HepG2 (cell line): ENCODE data around the gene GALNTL6. TPM values are rescaled to one million over a fixed set of nuclear protein-coding genes. Genes with fewer than 3 reads are reported as not detected.
A peak's percentile ranks its signal among the peaks of the same experiment; 100 is the strongest.
"Not testable (repeated sequence)": the region's sequence is repeated elsewhere in the genome, so short reads cannot be mapped to it uniquely, and the experiment has no call there.

Source experiments
- ATAC-seq: fragments of 200-7000 bp; cut with Tn5 transposase; 3 replicates; pipeline ENCODE4 v1.9.1; 2020; ENCODE audit warnings: mild to moderate bottlenecking, moderate library complexity
- BruUV-seq: library from RNA; stranded (reverse); fragments of 400-500 nt; replicated peaks from 2 replicates; lab custom pipeline; 2021; lab: Mats Ljungman, UMichigan
- CTCF ChIA-PET: fragments of 300-600 bp; formaldehyde crosslinking; extraction: SDS; loops from one replicate; lab custom pipeline; 2021; ENCODE audit warnings: low total read pairs, inconsistent platforms, low intra/inter-chr PET ratio; lab: Yijun Ruan, JAX
- POLR2A ChIA-PET: fragments of 350-600 bp; sonication (Branson Sonifier 250); formaldehyde crosslinking; loops from one replicate; lab custom pipeline; 2020; ENCODE audit warnings: antibody characterized with exemption, inconsistent platforms; lab: Yijun Ruan, JAX
- DNase-seq: peaks from one replicate; pipeline ENCODE4 v3.0.0-alpha.2; 2015; ENCODE audit warnings: low spot score
- FAIRE-seq: peaks from 3 replicates; lab custom pipeline; 2011; peaks lifted over from hg19 to GRCh38; lab: Jason Lieb, UNC
- H2AFZ ChIP-seq: one replicate; pipeline ENCODE4 v1.6.1; 2011; ENCODE audit warnings: low read length, inconsistent platforms
- H3K27ac ChIP-seq: fragments of 300-600 bp; 3 replicates; pipeline ENCODE4 v1.8.0; 2011; ENCODE audit warnings: mixed run types, mild to moderate bottlenecking, mixed read lengths, low read length, inconsistent platforms; ENCODE audit not compliant: insufficient read depth; ENCODE audit errors: extremely low read length
- H3K27me3 ChIP-seq, 2 experiments: fragments of 200-600 bp in 1 of 2; 2 replicates in 1 of 2; 3 replicates in 1 of 2; pipeline versions ENCODE4 v1.6.0 to v1.8.0; 2011; ENCODE audit warnings: low read length in 2 of 2, mild to moderate bottlenecking in 2 of 2, moderate library complexity in 2 of 2, inconsistent platforms in 1 of 2; ENCODE audit not compliant: insufficient read depth in 2 of 2, control insufficient read depth in 1 of 2
- H3K36me3 ChIP-seq, 2 experiments: fragments of 200-600 bp in 1 of 2; replicated peaks in 1 of 2; 2 replicates in 1 of 2; 3 replicates in 1 of 2; pipeline versions ENCODE4 v1.5.1 to v1.8.0; 2011; ENCODE audit warnings: low read length in 2 of 2, inconsistent platforms in 1 of 2; ENCODE audit not compliant: insufficient read depth in 2 of 2, control insufficient read depth in 1 of 2
- H3K4me1 ChIP-seq: 2 replicates; pipeline ENCODE4 v1.5.1; 2012; ENCODE audit warnings: low read length, inconsistent platforms; ENCODE audit not compliant: insufficient read depth
- H3K4me2 ChIP-seq: 2 replicates; pipeline ENCODE4 v1.6.0; 2011; ENCODE audit warnings: low read depth, low read length, inconsistent platforms
- H3K4me3 ChIP-seq, 3 experiments: fragments of 200-600 bp in 1 of 3; sonication (generic), shearing (Covaris generic) in 1 of 3; replicated peaks in 1 of 3; 2 replicates each; pipeline ENCODE4 v1.5.1; 2011 to 2016; ENCODE audit warnings: low read length in 3 of 3, inconsistent platforms in 2 of 3, low read depth in 2 of 3, mild to moderate bottlenecking in 2 of 3, control low read depth in 1 of 3, mixed read lengths in 1 of 3; ENCODE audit not compliant: insufficient read depth in 1 of 3
- H3K79me2 ChIP-seq: one replicate; pipeline ENCODE4 v1.6.1; 2011; ENCODE audit warnings: low read length, inconsistent platforms; ENCODE audit not compliant: insufficient read depth
- H3K9ac ChIP-seq: 2 replicates; pipeline ENCODE4 v1.6.0; 2011; ENCODE audit warnings: mild to moderate bottlenecking, low read depth, low read length, inconsistent platforms; ENCODE audit not compliant: insufficient read depth
- H3K9me3 ChIP-seq: 2 replicates; pipeline ENCODE4 v1.5.1; 2012; ENCODE audit warnings: mild to moderate bottlenecking, low read length
- H4K20me1 ChIP-seq: 2 replicates; pipeline ENCODE4 v1.6.0; 2011; ENCODE audit warnings: inconsistent platforms, mild to moderate bottlenecking, low read length, moderate library complexity; ENCODE audit not compliant: insufficient read depth
- WGBS: methylation state at CpG from one replicate; pipeline ENCODE4 v1.1.6; 2017; ENCODE audit warnings: low lambda C conversion rate; 5-methylcytosine and 5-hydroxymethylcytosine counted together
- in situ Hi-C: cut with HindIII; loops from 2 replicates; pipeline ENCODE4 v1.10.0; 2017; ENCODE audit warnings: low pct_unique_long_range_greater_than_20kb; ENCODE audit not compliant: extremely low pct_ligation_motif_present
- intact Hi-C: fragments of 100-400 bp; cut with micrococcal nuclease; formaldehyde crosslinking; loops from one replicate; pipeline ENCODE4 v1.10.0; 2022; ENCODE audit not compliant: unreplicated experiment
- polyA plus RNA-seq, 8 experiments: library from polyadenylated mRNA; depleted of rRNA in 3 of 8; stranded (reverse) in 7 of 8; unstranded in 1 of 8; fragments of >200 nt; fragmentation: Illumina TruSeq in 4 of 8; extraction: Trizol in 4 of 8; gene quantifications; 2 replicates each; pipeline versions ENCODE4 v1.2.1 to v1.2.3, GENCODE V29; 2011 to 2016; ENCODE audit warnings: low read depth in 4 of 8, missing spikeins in 1 of 8, mixed read lengths in 1 of 8; ENCODE audit not compliant: insufficient read depth in 1 of 8
- total RNA-seq, 5 experiments: library from RNA; depleted of rRNA; stranded (reverse); fragments of >200 nt; fragmentation: Illumina TruSeq; extraction: Trizol; gene quantifications; 2 replicates each; pipeline ENCODE4 v1.2.3, GENCODE V29; 2016; ENCODE audit warnings: low read depth in 1 of 5
- TF ChIP-seq, protein P1 (sequence below): sonication (generic); formaldehyde crosslinking; IDR thresholded peaks from 2 replicates; pipeline ENCODE4 v1.4.0; 2020; ENCODE audit warnings: missing genetic modification reagents, borderline replicate concordance

The GALNTL6 gene
- total and polyA plus RNA-seq, 2 of the 13 experiments (the other 11 are each of a cell fraction or from before 2014, with no cell fraction given) = not detected

DNA sequence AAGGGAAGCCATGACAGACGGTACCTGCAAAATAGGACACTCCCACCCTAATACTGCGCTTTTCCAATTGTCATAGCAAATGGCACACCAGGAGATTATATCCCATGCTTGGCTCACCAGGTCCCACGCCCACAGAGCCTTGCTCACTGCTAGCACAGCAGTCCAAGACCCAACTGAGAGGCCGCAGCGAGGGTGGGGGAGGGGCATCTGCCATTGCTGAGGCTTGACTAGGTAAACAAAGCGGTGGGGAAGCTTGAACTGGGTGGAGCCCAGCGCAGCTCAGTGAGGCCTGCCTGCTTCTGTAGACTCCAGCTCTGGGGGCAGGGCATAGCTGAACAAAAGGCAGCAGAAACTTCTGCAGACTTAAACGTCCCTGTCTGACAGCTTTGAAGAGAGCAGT lies 1099.3 kb downstream of the GALNTL6 start:
- H3K4me1 ChIP-seq, H3K79me2 ChIP-seq, FAIRE-seq, H3K27me3 ChIP-seq, in situ Hi-C loops, intact Hi-C loops, H3K27ac ChIP-seq, BruUV-seq, ATAC-seq, H3K4me3 ChIP-seq, DNase-seq, H3K9ac ChIP-seq, POLR2A ChIA-PET, H3K4me2 ChIP-seq, H4K20me1 ChIP-seq, H2AFZ ChIP-seq, H3K36me3 ChIP-seq, H3K9me3 ChIP-seq, CTCF ChIA-PET: not testable (repeated sequence)
- TF ChIP-seq, protein P1, sequence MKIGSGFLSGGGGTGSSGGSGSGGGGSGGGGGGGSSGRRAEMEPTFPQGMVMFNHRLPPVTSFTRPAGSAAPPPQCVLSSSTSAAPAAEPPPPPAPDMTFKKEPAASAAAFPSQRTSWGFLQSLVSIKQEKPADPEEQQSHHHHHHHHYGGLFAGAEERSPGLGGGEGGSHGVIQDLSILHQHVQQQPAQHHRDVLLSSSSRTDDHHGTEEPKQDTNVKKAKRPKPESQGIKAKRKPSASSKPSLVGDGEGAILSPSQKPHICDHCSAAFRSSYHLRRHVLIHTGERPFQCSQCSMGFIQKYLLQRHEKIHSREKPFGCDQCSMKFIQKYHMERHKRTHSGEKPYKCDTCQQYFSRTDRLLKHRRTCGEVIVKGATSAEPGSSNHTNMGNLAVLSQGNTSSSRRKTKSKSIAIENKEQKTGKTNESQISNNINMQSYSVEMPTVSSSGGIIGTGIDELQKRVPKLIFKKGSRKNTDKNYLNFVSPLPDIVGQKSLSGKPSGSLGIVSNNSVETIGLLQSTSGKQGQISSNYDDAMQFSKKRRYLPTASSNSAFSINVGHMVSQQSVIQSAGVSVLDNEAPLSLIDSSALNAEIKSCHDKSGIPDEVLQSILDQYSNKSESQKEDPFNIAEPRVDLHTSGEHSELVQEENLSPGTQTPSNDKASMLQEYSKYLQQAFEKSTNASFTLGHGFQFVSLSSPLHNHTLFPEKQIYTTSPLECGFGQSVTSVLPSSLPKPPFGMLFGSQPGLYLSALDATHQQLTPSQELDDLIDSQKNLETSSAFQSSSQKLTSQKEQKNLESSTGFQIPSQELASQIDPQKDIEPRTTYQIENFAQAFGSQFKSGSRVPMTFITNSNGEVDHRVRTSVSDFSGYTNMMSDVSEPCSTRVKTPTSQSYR (CRISPR knock-in tag) = 0 out of 2 replicates have a peak, but pooled peaks have one; percentile 43
- 0% methylated on average over 4 of the region's 8 CpGs for WGBS

DNA sequence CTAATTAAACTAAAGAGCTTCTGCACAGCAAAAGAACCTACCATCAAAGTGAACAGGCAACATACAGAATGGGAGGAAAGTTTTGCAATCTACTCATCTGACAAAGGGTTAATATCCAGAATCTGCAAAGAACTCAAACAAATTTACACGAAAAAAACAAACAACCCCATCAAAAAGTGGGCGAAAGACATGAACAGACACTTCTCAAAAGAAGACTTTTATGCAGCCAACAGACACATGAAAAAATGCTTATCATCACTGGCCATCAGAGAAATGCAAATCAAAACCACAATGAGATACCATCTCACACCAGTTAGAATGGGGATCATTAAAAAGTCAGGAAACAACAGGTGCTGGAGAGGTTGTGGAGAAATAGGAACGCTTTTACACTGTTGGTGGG lies 1104.2 kb downstream of the GALNTL6 start:
- H3K27me3 ChIP-seq, H3K4me2 ChIP-seq, CTCF ChIA-PET, H3K9ac ChIP-seq, H2AFZ ChIP-seq, ATAC-seq, H4K20me1 ChIP-seq, POLR2A ChIA-PET, H3K4me1 ChIP-seq, intact Hi-C loops, H3K36me3 ChIP-seq, BruUV-seq, FAIRE-seq, H3K27ac ChIP-seq, DNase-seq, H3K9me3 ChIP-seq, H3K4me3 ChIP-seq, H3K79me2 ChIP-seq, in situ Hi-C loops: not testable (repeated sequence)
- WGBS = 14% methylated on average over 3 of the region's 3 CpGs
